HEK293T (cell line): ENCODE data around the gene NUDT16.

Experiments
- FOXA1 ChIP-seq: fragments of 450-650 bp; IDR thresholded peaks from 2 replicates; pipeline ENCODE4 v1.6.1; 2016; ENCODE audit warnings: mild to moderate bottlenecking
- FOXM1 ChIP-seq: fragments of 450-650 bp; IDR thresholded peaks from 2 replicates; pipeline ENCODE4 v1.6.1; 2017; ENCODE audit warnings: mild to moderate bottlenecking, borderline replicate concordance
- SP1 ChIP-seq: fragments of 450-650 bp; IDR thresholded peaks from 2 replicates; pipeline ENCODE4 v1.6.1; 2017
- SUZ12 ChIP-seq: fragments of 450-650 bp; IDR thresholded peaks from 2 replicates; pipeline ENCODE4 v1.6.1; 2016; ENCODE audit warnings: mild to moderate bottlenecking

- TF ChIP-seq SUZ12, result no peak
- no peak for TF ChIP-seq FOXM1
- TF ChIP-seq SP1, result no peak
- no peak for TF ChIP-seq FOXA1
These were observed 31.6 kb upstream of the NUDT16 start for GRCh38 chr3:131349946-131350347.
